Activated CD8-positive, alpha-beta memory T cell treated with anti-CD3 and anti-CD28 coated beads for 48 hours (primary cell): ENCODE data around the gene CD2.

ENCODE experiments used
- DNase-seq, 3 experiments: peaks; one replicate each; pipeline ENCODE4 v3.0.0-alpha.2; 2020; ENCODE audit warnings: low read depth in 2 of 3, low spot score in 2 of 3

CD2 gene

DNA sequence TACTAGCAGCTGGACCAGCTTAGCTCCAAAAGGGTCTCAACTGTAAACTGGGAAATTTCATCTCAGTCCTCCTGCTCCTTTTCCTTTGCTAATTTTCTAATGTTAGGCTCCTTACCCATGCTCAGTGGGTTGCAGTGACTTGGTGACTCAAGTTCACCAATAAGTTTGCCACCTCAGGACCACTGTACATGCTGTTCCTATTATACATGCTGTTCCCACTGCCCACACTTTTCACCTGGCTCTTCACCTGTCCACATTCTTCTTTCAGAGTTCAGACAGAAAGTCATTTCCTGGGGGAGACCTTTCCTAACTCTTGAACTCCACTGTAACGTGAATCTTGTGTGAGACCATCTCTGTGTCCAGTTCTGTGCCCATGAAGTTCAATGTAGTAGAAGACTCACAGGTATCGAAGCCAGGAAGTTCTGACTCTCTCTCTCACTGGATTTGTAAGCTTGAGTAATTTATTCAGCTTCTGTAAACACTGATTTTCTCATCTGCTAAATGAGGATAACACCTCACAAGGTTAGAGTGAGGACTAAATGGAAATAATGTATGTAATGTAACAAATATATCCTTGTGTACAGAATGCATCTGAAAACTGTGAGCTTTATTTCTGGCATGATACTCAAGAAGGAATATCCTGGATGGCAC, 17.9 kb downstream of the CD2 start:
- no peak for DNase-seq

DNA sequence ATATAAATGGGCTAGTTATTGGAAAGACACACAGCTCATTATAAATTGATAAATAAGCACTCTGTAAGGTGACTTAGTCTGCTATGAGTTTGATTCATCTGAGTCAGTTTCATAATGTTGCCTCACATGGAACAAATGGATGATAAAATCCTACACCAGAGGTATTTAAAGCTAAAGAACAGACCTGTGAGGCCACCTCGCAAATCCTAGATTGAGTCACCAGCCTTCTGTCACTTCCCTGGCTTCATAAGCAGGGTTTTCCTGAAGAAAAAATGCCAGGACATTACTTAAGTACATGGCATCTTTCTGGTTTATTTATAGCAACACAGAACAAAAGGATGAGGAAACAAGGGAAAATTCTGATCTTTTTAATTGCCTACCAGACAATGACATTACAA, 18.4 kb downstream of the CD2 start:
- no peak for DNase-seq

DNA sequence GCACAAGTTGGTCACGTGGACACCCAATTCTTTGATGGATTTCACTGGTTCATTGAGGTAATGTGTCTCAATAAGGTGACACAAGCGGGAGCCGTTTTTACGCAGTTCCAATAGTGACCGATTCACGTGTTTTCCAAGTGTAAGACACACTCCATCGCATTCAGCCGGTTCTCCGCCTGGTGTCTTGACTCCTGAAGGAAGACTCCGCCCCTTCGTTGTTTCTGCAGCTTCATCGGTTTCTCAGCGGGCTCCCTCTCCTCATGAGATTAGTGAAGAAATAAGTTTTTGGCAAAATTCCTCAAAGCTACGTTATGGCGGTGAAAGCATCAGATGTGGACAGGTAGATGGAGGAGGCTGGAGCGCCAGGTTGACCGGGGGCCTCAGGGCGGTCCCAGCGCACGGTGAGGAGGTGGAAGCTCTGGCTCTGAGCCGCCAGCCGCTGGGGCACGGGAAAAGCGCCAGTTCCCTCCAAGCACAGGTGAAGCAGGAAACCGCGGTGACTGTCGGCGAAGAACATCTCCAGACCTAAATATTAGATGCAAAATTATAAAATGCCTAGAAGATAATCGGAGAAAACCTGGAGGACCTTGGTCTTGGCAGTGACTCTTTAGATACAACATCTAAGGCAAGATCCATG, 21.0 kb downstream of the CD2 start:
- no peak for DNase-seq

DNA sequence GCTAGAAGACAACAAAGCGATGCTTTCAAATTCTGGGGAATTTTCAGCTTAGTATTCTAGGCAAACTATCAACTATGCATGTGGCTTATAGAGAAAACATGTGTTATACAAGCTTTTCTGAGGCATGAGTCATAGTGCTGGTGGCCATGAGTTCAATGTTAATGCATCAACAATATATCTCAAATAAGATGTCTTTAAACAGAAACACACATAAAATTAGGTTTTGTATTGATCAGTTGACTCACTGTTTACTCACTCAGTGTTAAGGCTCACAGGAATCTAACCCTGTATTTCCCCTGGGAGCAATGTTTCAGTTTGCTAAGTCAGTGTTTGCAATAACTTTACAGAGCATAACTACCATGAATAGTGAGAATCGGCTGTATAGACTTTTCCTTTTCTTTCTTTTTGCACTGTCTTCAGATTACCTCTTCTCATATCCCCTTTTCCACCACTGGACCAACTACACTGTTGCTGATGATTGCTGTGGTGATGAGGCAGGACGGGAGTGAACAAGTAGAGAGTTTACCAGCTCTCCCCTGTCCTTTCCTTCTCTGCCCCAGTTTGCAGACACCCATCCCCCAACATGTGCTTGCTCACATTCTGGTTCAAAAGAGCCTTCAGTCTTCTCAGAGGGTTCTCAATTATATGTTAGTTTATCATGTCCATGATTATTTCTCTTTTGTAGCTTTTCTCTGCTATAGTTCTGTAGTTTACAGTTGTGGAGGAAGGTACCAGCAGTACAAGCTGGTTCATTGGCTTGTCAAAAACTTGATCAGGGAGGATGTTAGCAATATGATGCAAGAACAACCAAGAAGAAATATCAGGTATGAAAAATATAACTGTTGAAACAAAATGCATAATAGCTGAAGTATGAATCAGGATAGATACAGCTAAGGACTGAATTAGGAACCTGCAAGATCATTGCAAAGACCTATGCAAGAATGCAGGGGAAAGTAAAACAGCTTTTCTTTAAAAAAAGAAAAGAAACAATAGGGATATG, 23.9 kb downstream of the CD2 start:
- no peak for DNase-seq

DNA sequence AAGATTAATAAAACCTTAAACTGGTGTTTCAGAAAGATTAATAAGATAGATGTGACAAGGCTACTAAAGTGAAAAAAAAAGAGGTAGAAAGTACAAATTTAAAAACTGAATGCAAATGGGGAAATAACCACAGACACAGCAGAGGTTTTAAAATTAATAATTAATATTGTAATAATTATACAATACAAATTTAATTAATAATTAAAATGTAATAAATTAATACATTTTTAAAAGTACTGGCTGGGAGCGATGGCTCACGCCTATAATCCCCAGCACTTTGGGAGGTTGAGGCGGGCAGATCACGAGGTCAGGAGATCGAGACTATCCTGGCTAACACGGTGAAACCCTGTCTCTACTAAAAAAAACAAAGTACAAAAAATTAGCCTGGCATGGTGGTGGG, 26.8 kb downstream of the CD2 start:
- DNase-seq: no peak

DNA sequence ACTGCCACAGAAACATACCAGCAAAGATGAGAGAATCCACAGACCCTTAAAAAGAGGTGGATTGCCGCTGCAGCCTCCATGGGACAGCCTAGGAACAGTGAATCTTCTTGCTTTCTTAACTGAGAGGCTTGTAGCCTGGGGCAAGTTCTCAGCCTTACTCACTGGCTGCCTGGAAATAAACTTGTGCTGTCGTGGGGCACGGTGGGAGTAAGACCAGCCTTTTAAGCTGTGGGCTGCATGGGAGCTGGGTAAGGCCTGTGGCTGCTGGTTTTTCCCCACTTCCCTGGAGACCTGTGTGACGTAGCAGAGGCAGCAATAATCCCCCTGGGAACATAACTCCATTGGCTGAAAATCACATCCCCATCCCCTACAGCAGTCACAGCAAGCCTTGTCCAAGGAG, 30.8 kb downstream of the CD2 start:
- DNase-seq: no peak

DNA sequence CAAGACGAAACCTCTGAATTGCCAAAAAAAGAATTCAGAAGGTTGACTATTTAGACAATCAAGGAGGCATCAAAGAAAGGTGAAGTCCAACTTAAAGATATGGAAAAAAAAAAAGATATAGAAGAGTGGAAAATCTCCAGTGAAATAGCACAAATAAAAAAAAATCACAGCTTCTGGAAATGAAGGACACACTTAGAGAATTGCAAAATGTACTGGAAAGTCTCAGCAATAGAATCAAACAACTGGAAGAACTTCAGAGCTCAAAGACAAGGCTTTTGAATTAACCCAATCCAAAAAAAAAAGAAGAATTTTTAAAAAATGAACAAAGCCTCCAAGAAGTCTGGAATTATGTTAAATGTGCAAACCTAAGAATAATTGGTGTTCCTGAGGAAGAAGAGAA, 31.8 kb downstream of the CD2 start:
- no peak for DNase-seq

DNA sequence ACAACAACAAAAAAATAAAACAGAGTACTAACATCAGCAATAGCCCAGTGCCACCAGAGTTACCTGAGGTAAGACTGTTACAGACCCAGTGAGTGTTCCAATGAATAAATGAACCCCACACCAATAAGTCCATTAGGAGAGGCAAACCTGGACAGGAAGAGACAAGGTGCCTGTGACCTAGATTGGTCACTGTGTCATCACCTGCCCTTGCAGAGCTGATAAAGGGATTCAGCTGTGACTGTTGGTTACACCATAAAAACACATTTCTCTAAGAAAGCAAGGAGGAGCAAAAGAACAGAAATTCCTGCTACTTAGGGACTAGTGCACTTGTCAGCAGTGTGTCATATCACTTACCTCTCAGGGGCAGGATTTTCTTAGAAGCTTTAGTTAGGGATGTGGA, 37.5 kb downstream of the CD2 start:
- no peak for DNase-seq

DNA sequence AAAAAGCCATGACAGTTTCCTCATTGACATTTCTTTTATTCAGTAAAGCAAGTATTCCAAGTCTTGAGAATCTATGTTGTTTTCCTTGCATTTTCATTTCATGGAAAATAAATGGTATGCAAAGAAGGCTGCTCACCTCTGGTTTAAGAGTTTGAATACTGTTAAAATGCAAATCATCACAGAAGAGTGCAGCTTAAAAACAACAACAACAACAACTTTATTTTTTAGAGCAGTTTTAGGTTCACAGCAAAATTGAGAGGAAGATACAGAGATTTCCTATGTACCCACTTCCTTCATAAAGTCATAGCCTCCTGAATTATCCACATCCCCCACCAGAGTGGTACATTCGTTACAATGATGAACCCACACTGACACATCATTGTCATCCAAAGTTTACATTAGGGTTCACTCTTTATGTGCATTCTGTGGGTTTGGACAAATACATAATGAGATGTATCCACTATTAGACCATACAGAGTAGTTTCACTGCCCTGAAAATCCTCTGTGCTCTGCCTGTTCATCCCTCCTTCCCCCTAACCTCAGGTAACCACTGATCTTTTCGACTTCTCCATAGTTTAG, 39.2 kb downstream of the CD2 start:
- no peak for DNase-seq

DNA sequence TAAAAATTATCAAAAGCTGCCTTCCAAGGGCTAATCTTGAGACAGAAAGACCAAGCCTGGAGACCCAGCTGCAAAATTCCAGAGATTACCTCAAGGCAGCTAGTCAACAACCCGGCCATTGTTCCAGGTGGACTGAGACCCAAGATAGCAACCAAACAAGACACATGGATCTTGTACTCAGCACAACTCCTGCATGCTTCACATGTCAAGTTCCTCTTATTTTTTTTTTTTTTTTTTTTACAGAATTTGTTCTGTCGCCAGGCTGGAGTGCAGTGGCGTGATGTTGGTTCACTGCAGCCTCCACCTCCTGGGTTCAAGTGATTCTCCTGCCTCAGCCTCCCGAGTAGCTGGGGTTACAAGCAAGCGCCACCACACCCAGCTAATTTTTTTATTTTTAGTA, 40.1 kb downstream of the CD2 start:
- no peak for DNase-seq

DNA sequence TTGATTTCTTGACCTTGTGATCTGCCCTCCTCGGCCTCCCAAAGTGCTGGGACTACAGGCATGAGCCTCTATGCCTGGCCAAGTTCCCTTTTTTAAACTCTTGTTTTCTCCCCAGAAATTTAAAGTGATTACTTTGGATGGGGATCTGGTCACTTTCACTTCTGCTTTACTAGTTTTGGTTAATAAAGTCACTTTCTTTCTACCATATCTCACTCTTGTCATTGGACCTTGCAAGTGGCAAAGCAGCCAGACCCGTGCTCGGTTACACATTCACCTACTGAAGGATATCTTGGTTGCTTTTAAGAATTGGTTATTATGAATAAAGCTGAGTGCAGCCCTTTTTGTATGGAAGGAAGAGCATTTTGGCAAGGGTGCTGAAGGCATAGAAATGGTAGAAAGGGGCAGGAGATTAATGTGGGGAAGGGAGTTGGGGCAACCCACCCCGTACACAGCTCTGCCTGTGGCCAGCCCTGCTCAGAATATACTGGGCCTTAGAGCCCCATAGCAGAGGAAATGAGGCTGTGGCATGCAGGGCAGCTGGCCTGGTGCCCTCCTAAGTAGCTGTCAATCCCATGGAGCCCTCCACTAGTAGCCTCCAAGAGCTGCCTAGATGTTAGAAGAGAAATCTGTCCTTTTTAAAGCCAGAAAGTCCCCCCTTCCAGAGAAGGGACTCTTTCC, 40.7 kb downstream of the CD2 start:
- DNase-seq: no peak

DNA sequence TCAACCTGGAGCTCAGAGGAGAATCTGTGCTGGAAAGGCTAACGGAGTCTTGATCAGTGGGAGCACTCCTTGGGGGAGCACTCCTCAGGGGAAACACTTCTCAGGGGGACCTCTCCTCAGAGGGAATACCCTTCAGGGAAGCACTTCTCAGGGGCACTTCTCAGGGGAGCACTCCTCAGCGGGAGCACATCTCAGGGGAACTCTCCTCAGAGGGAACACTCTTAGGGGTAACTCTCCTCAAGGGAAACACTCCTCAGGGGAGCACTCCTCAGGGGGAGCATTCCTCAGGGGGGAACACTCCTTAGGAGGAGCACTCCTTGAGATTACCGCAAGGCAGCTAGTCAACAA, 41.2 kb downstream of the CD2 start:
- DNase-seq: no peak

DNA sequence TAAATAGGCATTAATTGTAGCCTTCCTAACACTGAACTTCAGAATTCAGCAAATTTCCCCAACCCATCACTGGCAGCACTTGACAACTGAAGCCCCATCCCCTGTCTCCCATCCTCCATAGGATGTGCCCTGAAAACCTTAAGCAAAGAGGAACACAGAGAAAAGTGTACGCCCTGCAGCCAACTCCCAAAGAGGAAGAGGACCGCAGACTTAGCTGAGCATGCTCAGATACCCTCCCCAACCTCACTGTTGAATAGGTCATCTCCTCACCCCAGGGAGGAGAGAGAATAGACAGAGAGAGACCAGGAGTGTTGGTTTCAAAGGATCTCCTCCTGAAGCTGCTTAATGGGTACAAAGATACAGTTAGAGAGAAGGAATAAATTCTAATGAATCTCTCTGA, 50.5 kb downstream of the CD2 start:
- no peak for DNase-seq

DNA sequence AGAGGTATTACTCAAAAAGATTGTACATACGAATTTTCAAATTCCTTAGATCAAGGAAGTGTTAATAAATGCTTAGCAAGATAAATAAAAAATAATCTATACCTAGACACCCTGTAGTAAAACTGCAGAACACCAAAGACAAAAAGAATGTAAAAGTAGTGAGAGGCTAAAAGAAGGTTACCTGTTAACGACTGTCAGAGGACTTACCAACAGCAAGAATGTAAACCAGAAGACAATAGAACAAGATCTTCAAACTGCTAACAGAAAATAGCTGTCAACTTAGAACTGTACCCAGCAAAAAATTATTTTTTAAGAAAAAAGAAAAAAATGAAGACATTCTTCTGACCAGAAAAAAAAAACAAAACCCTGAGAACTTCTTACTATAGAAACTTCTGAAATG, 51.2 kb downstream of the CD2 start:
- no peak for DNase-seq

DNA sequence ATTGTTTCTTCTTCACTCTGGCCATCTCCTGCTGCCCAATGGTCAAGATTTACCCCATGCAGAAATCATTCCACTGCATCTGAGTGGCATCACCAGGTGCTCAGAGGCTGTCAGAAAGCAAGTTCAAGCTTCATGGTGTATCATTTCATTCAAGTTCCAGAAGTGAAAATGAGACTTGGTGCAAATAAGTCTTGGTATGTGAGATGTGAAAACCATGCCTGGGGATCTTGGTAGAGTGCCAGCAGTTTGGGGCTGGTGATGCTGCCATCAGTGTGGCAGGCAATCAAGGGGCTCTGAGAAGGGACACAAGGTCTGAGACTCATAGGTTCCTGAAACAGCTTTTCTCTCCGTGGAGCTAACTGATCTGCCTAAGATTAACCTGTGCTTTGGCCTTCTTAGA, 52.0 kb downstream of the CD2 start:
- DNase-seq: peak in 1 of 3 experiments; percentile 60

DNA sequence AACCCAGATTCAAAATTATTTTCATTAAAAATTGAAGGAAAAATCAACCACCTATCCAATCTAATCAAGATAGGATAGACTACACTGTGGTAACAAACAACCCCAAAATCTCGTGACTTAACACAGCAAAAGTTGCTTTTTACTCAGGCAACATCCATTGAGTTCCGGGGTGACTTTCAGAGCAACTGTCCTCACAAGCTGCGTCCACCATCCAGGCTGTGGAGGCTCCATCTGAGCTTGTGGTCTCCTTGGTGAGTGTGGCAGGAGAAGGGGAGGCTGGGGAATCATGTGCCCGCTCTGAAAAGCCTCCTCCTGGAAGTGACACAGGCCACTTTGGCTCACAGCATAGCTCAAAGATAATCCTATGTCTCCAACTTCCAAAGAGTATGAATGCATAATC, 52.4 kb downstream of the CD2 start:
- no peak for DNase-seq

DNA sequence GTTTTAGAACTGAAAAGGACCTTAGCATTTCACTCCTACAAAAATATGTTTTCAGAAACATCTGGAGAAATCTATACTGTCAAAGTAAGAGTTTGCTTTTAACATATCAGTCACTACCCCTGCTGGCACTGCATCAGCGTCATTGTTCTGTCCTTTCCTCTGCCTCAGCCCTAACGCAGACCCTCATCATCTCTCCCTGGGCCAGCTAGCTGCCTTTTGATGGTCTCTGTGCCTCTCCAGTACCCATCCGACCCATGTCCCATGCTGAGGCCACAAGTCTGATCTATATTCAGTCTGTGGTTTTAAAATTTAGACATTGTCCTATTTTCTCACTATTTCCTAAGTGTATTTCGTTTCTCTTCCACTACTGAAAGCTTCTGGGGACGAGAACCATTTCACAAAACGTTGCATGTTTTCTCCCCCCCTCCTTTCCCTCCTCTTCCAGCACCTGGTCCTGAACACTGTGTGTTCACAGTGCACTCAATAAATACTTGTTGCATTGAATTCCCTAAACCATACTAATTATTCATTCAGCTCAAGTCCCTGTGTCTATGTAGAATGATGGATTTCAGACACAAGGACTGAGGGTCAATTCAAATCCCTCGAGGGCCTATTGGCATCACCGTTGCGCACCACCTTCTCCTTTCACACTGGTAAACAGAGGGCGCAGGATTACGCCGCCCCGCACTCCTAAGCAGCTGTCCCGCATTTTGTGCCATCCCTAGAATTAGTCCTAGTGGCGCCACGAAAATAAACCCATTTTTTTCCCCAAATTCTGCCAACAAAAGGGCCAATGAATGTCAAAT, 53.4 kb downstream of the CD2 start:
- DNase-seq: no peak

DNA sequence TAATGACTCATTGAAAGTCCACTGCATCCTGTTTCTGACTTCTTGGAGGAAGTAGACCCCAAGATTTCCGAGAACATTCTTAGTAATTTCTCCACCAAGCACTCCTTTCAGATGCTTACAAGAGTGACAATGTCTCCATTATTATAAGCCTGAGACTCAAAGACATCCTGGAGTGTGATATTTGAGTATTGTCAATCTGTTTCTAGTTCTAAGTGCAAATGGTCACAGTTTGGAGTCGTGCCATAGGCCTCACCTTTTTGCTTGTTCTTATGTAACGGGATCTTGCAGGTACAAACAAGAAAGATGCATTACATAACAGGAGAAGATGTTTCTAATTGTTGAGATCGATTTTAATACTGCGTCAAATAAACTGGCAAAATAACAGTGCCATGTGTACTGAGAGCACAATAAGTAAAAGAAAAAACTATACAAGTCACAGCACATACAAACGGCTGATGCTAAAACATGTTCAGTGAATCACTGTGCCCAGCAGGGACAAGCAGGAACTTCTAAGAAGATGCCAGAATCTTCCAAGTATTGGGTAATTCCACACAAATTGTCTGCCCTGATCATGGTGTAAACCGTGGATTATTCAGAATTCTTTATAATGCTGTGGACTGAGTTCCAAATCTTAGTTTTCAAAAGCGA, 54.1 kb downstream of the CD2 start:
- DNase-seq: no peak

DNA sequence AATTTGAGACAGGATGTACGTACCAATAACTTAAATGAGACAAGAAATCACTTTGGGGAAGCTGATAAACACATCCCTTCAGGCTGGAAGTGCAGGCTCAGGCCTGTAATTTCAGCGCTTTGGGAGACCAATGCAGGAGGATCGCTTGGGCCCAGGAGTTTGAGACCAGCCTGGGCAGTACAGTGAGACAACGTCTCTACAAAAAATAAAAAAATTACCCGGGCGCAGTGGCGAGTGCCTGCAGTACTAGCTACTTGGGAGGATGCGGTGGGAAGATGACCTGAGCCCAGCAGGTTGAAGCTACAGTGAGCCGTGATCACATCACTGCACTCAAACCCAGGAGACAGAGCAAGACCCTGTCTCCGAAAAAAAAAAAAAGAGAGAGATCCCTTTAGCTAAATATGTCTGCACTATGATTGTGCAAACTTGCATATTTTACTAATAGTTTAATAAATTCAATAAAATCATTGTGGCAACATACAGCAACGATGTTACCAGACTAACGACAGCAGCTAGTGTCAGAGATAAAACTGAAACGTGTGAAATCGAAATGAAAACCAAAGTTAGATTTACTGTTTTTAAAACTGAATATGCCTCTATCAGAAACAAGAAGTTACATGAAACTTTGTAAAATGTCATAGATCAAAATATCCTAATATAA, 54.7 kb downstream of the CD2 start:
- DNase-seq: no peak
